BLaER1 treated with 17β-estradiol and CSF1 and Interleukin-3, amounts not matched to agents 10 nM and 100 nM (cell line): Measurements from ENCODE around the gene IRF2BPL.
A peak's percentile ranks its signal among the peaks of the same experiment; 100 is the strongest.

Source experiments
- H3K27ac ChIP-seq, 11 experiments: shearing (Covaris generic); formaldehyde crosslinking; 2 replicates each; pipeline ENCODE4 v1.8.1; 2022
- H3K27me3 ChIP-seq, 11 experiments: shearing (Covaris generic); formaldehyde crosslinking; 2 replicates each; pipeline ENCODE4 v1.8.1; 2022
- H3K36me3 ChIP-seq, 11 experiments: shearing (Covaris generic); formaldehyde crosslinking; 2 replicates each; pipeline ENCODE4 v1.8.1; 2022
- H3K4me1 ChIP-seq, 10 experiments: shearing (Covaris generic); formaldehyde crosslinking; 2 replicates each; pipeline ENCODE4 v1.8.1; 2022
- H3K4me2 ChIP-seq, 11 experiments: shearing (Covaris generic); formaldehyde crosslinking; 2 replicates each; pipeline ENCODE4 v1.8.1; 2022
- H3K4me3 ChIP-seq, 10 experiments: shearing (Covaris generic); formaldehyde crosslinking; 2 replicates each; pipeline ENCODE4 v1.8.1; 2022
- H3K9ac ChIP-seq, 11 experiments: shearing (Covaris generic); formaldehyde crosslinking; 2 replicates each; pipeline ENCODE4 v1.8.1; 2022
- H3K9me3 ChIP-seq, 11 experiments: shearing (Covaris generic); formaldehyde crosslinking; replicated peaks in 1 of 11; 2 replicates each; pipeline ENCODE4 v1.8.1; 2022
- H4K20me1 ChIP-seq, 11 experiments: shearing (Covaris generic); formaldehyde crosslinking; 2 replicates each; pipeline ENCODE4 v1.8.1; 2022
- Cebpa-rat ChIP-seq, 11 experiments: shearing (Covaris generic); IDR thresholded peaks; 2 replicates each; pipeline ENCODE4 v1.8.1; 2022

Gene IRF2BPL

GRCh38 chr14:77059276-77059915 lies 30.9 kb upstream of the IRF2BPL start:
- Histone ChIP-seq H3K36me3 (no peaks in the 10 kb centered on the region), H3K4me1 (peaks cover 17 to 59% (median 34%) of the 10 kb centered on the region in 10 experiments; a peak in 19 of 20 replicates), H4K20me1 (no peaks in the 10 kb centered on the region), H3K27me3 (0 out of 22 replicates have a peak, but pooled peaks cover 0 to 7% (median 0%) of the 10 kb centered on the region in 11 experiments), H3K9me3 (peaks cover 7 to 15% (median 12%) of the 10 kb centered on the region in 11 experiments; a peak in 19 of 22 replicates), H3K4me3 (no peak overlapping the region), H3K27ac (no peak overlapping the region; a peak in 1 of 22 replicates), H3K4me2 (peak overlapping the region; percentile 17 to 71 (median 34); a peak in 17 of 22 replicates), H3K9ac (no peak overlapping the region; a peak in 1 of 22 replicates)
- no peak for TF ChIP-seq Cebpa-rat (IDR thresholded peaks at IDR 0.05)

- no peaks in the 10 kb centered on the region for H4K20me1 ChIP-seq
- no peak for TF ChIP-seq Cebpa-rat (IDR thresholded peaks at IDR 0.05)
- H3K4me1 ChIP-seq, result peaks cover 16 to 53% (median 28%) of the 10 kb centered on the region in 10 experiments; a peak in 18 of 20 replicates
- H3K9me3 ChIP-seq, result peaks cover 7 to 15% (median 12%) of the 10 kb centered on the region in 11 experiments; a peak in 19 of 22 replicates
- H3K36me3 ChIP-seq, result no peaks in the 10 kb centered on the region
- H3K27ac ChIP-seq, result no peak overlapping the region
- peak overlapping the region in 9 of 11 experiments; percentile 17 to 71 (median 35); a peak in 14 of 22 replicates for H3K4me2 ChIP-seq
- no peak overlapping the region for H3K4me3 ChIP-seq
- H3K27me3 ChIP-seq, result 0 out of 22 replicates have a peak, but pooled peaks cover 0 to 7% (median 0%) of the 10 kb centered on the region in 11 experiments
- H3K9ac ChIP-seq, result no peak overlapping the region
Measured at GRCh38 chr14:77058785-77059184, 30.3 kb upstream of the IRF2BPL start.

DNA sequence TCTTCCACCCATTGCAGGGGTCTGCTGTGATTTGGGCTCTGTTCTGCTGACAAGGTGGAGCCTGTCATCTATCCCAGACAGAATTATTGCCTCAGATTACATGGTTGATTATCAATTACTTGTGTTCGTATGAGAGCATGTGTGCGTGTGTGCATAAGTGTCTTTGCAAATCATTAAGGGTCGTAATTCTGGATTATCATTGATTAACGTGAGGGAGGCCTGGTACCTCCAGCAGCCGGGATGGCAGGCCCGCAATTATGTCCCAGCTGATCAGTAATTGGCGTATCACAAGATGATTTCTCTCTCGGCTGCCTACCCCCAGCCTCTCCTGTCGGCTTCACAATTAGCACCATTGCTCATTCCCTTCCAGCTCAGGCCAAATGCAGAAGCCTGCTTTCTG lies 29.6 kb upstream of the IRF2BPL start:
- no peak overlapping the region for H3K4me3 ChIP-seq
- peak overlapping the region in 3 of 11 experiments; percentile 17 to 71 (median 40); a peak in 3 of 22 replicates for H3K4me2 ChIP-seq
- H3K27ac ChIP-seq, result no peak overlapping the region
- no peaks in the 10 kb centered on the region for H4K20me1 ChIP-seq
- H3K27me3 ChIP-seq, result 0 out of 22 replicates have a peak, but pooled peaks cover 0 to 7% (median 0%) of the 10 kb centered on the region in 11 experiments
- H3K36me3 ChIP-seq, result no peaks in the 10 kb centered on the region
- peaks cover 7 to 15% (median 12%) of the 10 kb centered on the region in 11 experiments; a peak in 19 of 22 replicates for H3K9me3 ChIP-seq
- H3K9ac ChIP-seq, result no peak overlapping the region
- TF ChIP-seq Cebpa-rat (IDR thresholded peaks at IDR 0.05), result no peak
- peaks cover 16 to 53% (median 28%) of the 10 kb centered on the region in 10 experiments; a peak in 18 of 20 replicates for H3K4me1 ChIP-seq

DNA sequence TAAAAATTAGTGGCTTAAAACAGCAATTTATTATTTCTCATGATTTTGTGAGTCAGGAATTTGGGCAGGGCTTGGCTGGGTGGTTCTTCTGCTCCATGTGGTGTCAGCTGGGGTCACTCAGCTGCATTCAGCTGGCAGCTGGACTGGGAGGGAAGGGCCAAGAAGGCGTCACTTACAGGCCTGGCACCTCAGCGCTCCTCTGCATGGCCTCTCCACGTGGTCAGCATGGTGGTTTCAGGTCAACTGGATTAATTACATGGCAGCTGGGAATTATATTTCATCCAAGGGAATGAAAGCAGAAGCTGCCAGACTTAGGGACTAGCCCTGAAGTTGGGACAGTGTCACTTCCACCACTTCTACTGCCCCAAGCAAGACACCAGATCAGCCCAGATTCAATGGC lies 27.5 kb upstream of the IRF2BPL start:
- no peak for TF ChIP-seq Cebpa-rat (IDR thresholded peaks at IDR 0.05)

GRCh38 chr14:77055306-77055705 lies 26.8 kb upstream of the IRF2BPL start:
- Histone ChIP-seq H4K20me1 (no peaks in the 10 kb centered on the region), H3K4me1 (peaks cover 28 to 65% (median 46%) of the 10 kb centered on the region in 10 experiments), H3K4me3 (no peak overlapping the region), H3K4me2 (peak overlapping the region in 3 of 11 experiments; percentile 12 to 26 (median 14); a peak in 1 of 22 replicates), H3K9me3 (peaks cover 7 to 15% (median 12%) of the 10 kb centered on the region in 11 experiments; a peak in 19 of 22 replicates), H3K36me3 (no peaks in the 10 kb centered on the region), H3K27ac (no peak overlapping the region), H3K9ac (no peak overlapping the region; a peak in 1 of 22 replicates), H3K27me3 (0 out of 22 replicates have a peak, but pooled peaks cover 0 to 7% (median 0%) of the 10 kb centered on the region in 11 experiments)
- no peak for TF ChIP-seq Cebpa-rat (IDR thresholded peaks at IDR 0.05)

More for the DNA sequence above, 27.5 kb upstream of the IRF2BPL start:
- peaks cover 28 to 60% (median 41%) of the 10 kb centered on the region in 10 experiments for H3K4me1 ChIP-seq
- H3K27me3 ChIP-seq, result 0 out of 22 replicates have a peak, but pooled peaks cover 0 to 7% (median 0%) of the 10 kb centered on the region in 11 experiments
- H3K4me3 ChIP-seq, result no peak overlapping the region
- peaks cover 7 to 15% (median 12%) of the 10 kb centered on the region in 11 experiments; a peak in 19 of 22 replicates for H3K9me3 ChIP-seq
- no peak overlapping the region for H3K9ac ChIP-seq
- no peaks in the 10 kb centered on the region for H4K20me1 ChIP-seq
- H3K36me3 ChIP-seq, result no peaks in the 10 kb centered on the region
- no peak overlapping the region for H3K4me2 ChIP-seq
- no peak overlapping the region for H3K27ac ChIP-seq

- H3K9ac ChIP-seq, result peak overlapping the region; percentile 0 to 71 (median 57); a peak in 19 of 22 replicates
- no peak overlapping the region for H3K4me3 ChIP-seq
- no peaks in the 10 kb centered on the region for H3K36me3 ChIP-seq
- peak overlapping the region; percentile 41 to 89 (median 65) for H3K4me2 ChIP-seq
- H3K27ac ChIP-seq, result peak overlapping the region; percentile 34 to 89 (median 69)
- no peaks in the 10 kb centered on the region for H3K27me3 ChIP-seq
- H3K9me3 ChIP-seq, result peaks cover 7 to 15% (median 12%) of the 10 kb centered on the region in 11 experiments; a peak in 19 of 22 replicates
- peaks cover 17 to 66% (median 33%) of the 10 kb centered on the region in 10 experiments for H3K4me1 ChIP-seq
- no peak for TF ChIP-seq Cebpa-rat (IDR thresholded peaks at IDR 0.05)
- H4K20me1 ChIP-seq, result no peaks in the 10 kb centered on the region
Measured at GRCh38 chr14:77053046-77053841, 24.7 kb upstream of the IRF2BPL start.

DNA sequence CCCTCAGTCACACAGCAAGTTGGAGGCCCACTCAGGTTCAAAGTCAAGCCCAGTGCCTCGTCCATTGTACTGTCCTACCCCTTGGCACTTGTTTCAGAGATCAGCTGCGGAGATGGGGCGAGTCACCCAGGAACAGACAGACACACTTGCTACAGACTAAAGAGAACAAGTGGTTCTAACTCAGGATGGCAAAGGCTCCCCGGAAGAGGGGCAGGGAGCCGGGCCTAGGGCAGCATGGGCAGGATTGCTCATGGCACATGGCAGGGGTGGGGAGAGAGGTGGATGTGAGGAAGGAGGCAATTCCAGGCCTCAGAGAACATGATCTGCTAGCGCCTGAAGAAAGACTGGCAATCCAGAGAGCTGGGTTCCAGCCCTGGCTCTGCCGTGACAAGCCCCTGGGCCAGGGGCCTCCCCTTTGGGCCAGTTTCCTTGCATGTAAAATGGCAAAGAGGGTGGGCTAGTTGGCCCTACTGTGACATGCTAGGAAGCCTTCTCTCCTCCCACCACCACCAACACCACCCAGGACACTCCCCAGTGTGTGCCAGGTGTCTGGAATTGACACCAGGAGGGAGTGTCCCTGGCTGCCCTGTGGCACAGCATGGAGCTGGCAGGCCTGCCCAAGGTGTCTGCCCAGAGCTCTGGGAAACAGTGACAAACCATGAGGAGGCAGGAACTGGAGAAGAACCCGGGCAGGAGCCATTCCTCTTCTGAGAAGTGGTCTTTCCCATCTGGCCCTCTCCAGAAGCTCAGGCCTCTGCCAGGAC lies 24.0 kb upstream of the IRF2BPL start:
- H3K36me3 ChIP-seq, result no peaks in the 10 kb centered on the region
- no peaks in the 10 kb centered on the region for H4K20me1 ChIP-seq
- peak overlapping the region; percentile 34 to 89 (median 69) for H3K27ac ChIP-seq
- H3K9me3 ChIP-seq, result peaks cover 7 to 15% (median 12%) of the 10 kb centered on the region in 11 experiments; a peak in 19 of 22 replicates
- no peak overlapping the region for H3K4me3 ChIP-seq
- peak overlapping the region; percentile 0 to 71 (median 57); a peak in 20 of 22 replicates for H3K9ac ChIP-seq
- H3K4me1 ChIP-seq, result peaks cover 17 to 74% (median 41%) of the 10 kb centered on the region in 10 experiments
- TF ChIP-seq Cebpa-rat (IDR thresholded peaks at IDR 0.05), result no peak
- no peaks in the 10 kb centered on the region for H3K27me3 ChIP-seq
- peak overlapping the region; percentile 41 to 89 (median 65) for H3K4me2 ChIP-seq

- H3K27me3 ChIP-seq, result no peaks in the 10 kb centered on the region
- H3K9ac ChIP-seq, result peak overlapping the region in 8 of 11 experiments; percentile 2 to 78 (median 51); a peak in 10 of 22 replicates
- H3K9me3 ChIP-seq, result peaks cover 3 to 7% (median 5%) of the 10 kb centered on the region in 11 experiments; a peak in 19 of 22 replicates
- H3K4me1 ChIP-seq, result peaks cover 22 to 87% (median 55%) of the 10 kb centered on the region in 10 experiments
- H3K27ac ChIP-seq, result peak overlapping the region in 10 of 11 experiments; percentile 26 to 89 (median 58); a peak in 20 of 22 replicates
- no peak overlapping the region for H3K4me3 ChIP-seq
- H3K4me2 ChIP-seq, result peak overlapping the region in 9 of 11 experiments; percentile 12 to 89 (median 75); a peak in 13 of 22 replicates
- no peaks in the 10 kb centered on the region for H3K36me3 ChIP-seq
- no peaks in the 10 kb centered on the region for H4K20me1 ChIP-seq
- TF ChIP-seq Cebpa-rat (IDR thresholded peaks at IDR 0.05), result no peak
Measured at GRCh38 chr14:77051116-77051515, 22.6 kb upstream of the IRF2BPL start.
